ENCODE data around the gene LAMA4.

LAMA4 gene

GRCh38 chr6:112235956-112236355 is 18.4 kb downstream of the LAMA4 start:
- no peak for DNase-seq

- DNase-seq, result no peak
Observed at GRCh38 chr6:112234601-112235000, 19.8 kb downstream of the LAMA4 start.

GRCh38 chr6:112233847-112234246 is 20.5 kb downstream of the LAMA4 start:
- no peak for DNase-seq

GRCh38 chr6:112232845-112233256 is 21.5 kb downstream of the LAMA4 start:
- no peak for DNase-seq

GRCh38 chr6:112231594-112232060 is 22.7 kb downstream of the LAMA4 start:
- no peak for DNase-seq

- DNase-seq, result no peak
Observed at GRCh38 chr6:112231164-112231563, 23.2 kb downstream of the LAMA4 start.

- DNase-seq, result no peak
Observed at GRCh38 chr6:112228480-112229332, 25.7 kb downstream of the LAMA4 start.

GRCh38 chr6:112227992-112228391 is 26.4 kb downstream of the LAMA4 start:
- no peak for DNase-seq

GRCh38 chr6:112227411-112227810 is 27.0 kb downstream of the LAMA4 start:
- no peak for DNase-seq

- DNase-seq, result no peak
Observed at GRCh38 chr6:112225691-112226090, 28.7 kb downstream of the LAMA4 start.

- no peak for DNase-seq
Observed at GRCh38 chr6:112224088-112224487, 30.3 kb downstream of the LAMA4 start.

- no peak for DNase-seq
Observed at GRCh38 chr6:112223070-112223861, 31.1 kb downstream of the LAMA4 start.

GRCh38 chr6:112221981-112222852 is 32.1 kb downstream of the LAMA4 start:
- DNase-seq, result no peak

- DNase-seq, result no peak
Observed at GRCh38 chr6:112221561-112221960, 32.8 kb downstream of the LAMA4 start.

GRCh38 chr6:112218563-112218962 is 35.8 kb downstream of the LAMA4 start:
- DNase-seq, result no peak

GRCh38 chr6:112216662-112217551 is 37.5 kb downstream of the LAMA4 start:
- no peak for DNase-seq

- no peak for DNase-seq
Observed at GRCh38 chr6:112215488-112216284, 38.7 kb downstream of the LAMA4 start.

GRCh38 chr6:112214739-112215269 is 39.6 kb downstream of the LAMA4 start:
- DNase-seq, result no peak

GRCh38 chr6:112210852-112211251 is 43.5 kb downstream of the LAMA4 start:
- no peak for DNase-seq

- no peak for DNase-seq
Observed at GRCh38 chr6:112209131-112209530, 45.2 kb downstream of the LAMA4 start.

- DNase-seq, result no peak
Observed at GRCh38 chr6:112207776-112208175, 46.6 kb downstream of the LAMA4 start.

Data from central memory CD4-positive, alpha-beta T cell (primary cell).